ENCODE results near the gene PTPN20. TPM values are rescaled to one million over a fixed set of nuclear protein-coding genes. Genes with fewer than 3 reads are reported as not detected.

The PTPN20 gene
- total RNA-seq, 3 donors from 2014 or later (not counting 1 experiment from before 2014, with no cell fraction given) = 0.78 to 1.6 TPM; not detected in 1

DNA sequence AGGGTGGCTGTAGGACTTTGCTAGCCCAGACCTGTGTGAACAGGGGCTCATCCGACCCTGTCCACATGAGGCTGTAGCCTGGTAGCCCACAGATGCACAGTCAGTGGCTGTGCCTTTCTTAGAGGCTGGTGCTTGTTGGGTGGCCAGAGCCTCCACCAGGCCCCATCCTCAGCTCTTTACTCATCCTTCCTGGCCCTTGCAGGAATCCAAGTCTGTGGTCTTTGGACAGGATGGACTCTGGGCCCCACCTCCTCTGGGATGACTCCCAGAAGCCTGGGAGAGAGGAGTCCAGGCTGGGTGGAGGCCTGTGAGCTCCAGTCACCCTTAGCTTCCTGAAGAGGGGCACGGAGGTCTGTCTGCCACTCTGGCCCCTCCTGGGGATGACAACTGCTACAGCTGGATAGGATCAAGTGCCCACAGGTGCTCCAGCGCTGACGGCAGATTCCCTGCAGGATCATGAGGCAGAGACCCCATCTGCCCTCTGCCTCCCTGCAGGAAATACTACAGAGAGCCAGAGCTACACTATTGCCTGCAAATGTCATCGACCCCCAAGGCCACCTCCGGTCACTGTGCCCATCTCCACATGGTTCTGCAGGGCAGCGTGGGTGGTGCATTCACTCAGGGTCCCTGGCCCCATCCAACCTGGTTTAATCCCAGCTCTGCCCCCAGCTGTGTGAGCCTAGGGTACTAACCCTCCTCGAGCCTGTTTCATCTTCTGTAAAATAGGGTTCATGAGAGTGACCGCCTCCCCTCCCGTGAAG, 114.5 kb downstream of the PTPN20 start:
- H3K9me3 Mint-ChIP-seq = peaks cover 0 to 6% of the 10 kb centered on the region in 2 donors
- H3K27ac Mint-ChIP-seq = no peak overlapping the region
- Histone ChIP-seq H3K27me3 (ENCODE audit: control insufficient read depth, insufficient read depth, low read length) (no peaks in the 10 kb centered on the region), H3K4me1 (ENCODE audit: control insufficient read depth, insufficient read depth, low read length) (no peaks in the 10 kb centered on the region), H3K9me3 (ENCODE audit: control insufficient read depth, insufficient read depth, low read length) (no peaks in the 10 kb centered on the region), H3K27ac (ENCODE audit: low read length) (no peak overlapping the region), H3K4me3 (ENCODE audit: low read length) (no peak overlapping the region), H3K36me3 (ENCODE audit: control insufficient read depth, insufficient read depth, low read length) (no peaks in the 10 kb centered on the region)
- ATAC-seq = no peak
- peaks cover 0 to 9% of the 10 kb centered on the region in 2 donors for H3K4me1 Mint-ChIP-seq
- DNase-seq = no peak
- TF ChIP-seq, protein P1, sequence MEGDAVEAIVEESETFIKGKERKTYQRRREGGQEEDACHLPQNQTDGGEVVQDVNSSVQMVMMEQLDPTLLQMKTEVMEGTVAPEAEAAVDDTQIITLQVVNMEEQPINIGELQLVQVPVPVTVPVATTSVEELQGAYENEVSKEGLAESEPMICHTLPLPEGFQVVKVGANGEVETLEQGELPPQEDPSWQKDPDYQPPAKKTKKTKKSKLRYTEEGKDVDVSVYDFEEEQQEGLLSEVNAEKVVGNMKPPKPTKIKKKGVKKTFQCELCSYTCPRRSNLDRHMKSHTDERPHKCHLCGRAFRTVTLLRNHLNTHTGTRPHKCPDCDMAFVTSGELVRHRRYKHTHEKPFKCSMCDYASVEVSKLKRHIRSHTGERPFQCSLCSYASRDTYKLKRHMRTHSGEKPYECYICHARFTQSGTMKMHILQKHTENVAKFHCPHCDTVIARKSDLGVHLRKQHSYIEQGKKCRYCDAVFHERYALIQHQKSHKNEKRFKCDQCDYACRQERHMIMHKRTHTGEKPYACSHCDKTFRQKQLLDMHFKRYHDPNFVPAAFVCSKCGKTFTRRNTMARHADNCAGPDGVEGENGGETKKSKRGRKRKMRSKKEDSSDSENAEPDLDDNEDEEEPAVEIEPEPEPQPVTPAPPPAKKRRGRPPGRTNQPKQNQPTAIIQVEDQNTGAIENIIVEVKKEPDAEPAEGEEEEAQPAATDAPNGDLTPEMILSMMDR (IDR thresholded peaks at IDR 0.05) = no peak
- no peak overlapping the region for H3K4me3 Mint-ChIP-seq
- H3K36me3 Mint-ChIP-seq = no peaks in the 10 kb centered on the region
- WGBS (ENCODE audit: insufficient coverage) = 87% methylated on average over 10 of the region's 10 CpGs
- no peaks in the 10 kb centered on the region for H3K27me3 Mint-ChIP-seq (ENCODE audit: low read depth in 2 of 2)
- intact Hi-C loops (cut with micrococcal nuclease) = no loop called here

- H3K4me1 ChIP-seq (ENCODE audit: control insufficient read depth, insufficient read depth, low read length) = no peaks in the 10 kb centered on the region
- TF ChIP-seq, protein P1 (IDR thresholded peaks at IDR 0.05) = no peak
- no peaks in the 10 kb centered on the region for H3K36me3 Mint-ChIP-seq
- no peaks in the 10 kb centered on the region for H3K27me3 ChIP-seq (ENCODE audit: control insufficient read depth, insufficient read depth, low read length)
- 89% methylated on average over 11 of the region's 11 CpGs for WGBS (ENCODE audit: insufficient coverage)
- ATAC-seq (no peak), DNase-seq (no peak)
- intact Hi-C loops (cut with micrococcal nuclease) = no loop called here
- peaks cover 0 to 9% of the 10 kb centered on the region in 2 donors for H3K4me1 Mint-ChIP-seq
- H3K4me3 ChIP-seq (ENCODE audit: low read length) = no peak overlapping the region
- no peak overlapping the region for H3K27ac Mint-ChIP-seq
- no peaks in the 10 kb centered on the region for H3K9me3 ChIP-seq (ENCODE audit: control insufficient read depth, insufficient read depth, low read length)
- no peaks in the 10 kb centered on the region for H3K36me3 ChIP-seq (ENCODE audit: control insufficient read depth, insufficient read depth, low read length)
- H3K9me3 Mint-ChIP-seq = peaks cover 0 to 6% of the 10 kb centered on the region in 2 donors
- H3K27me3 Mint-ChIP-seq (ENCODE audit: low read depth in 2 of 2) = no peaks in the 10 kb centered on the region
- no peak overlapping the region for H3K4me3 Mint-ChIP-seq
- H3K27ac ChIP-seq (ENCODE audit: low read length) = no peak overlapping the region
Observed at GRCh38 chr10:47026301-47027107, 115.3 kb downstream of the PTPN20 start.

DNA sequence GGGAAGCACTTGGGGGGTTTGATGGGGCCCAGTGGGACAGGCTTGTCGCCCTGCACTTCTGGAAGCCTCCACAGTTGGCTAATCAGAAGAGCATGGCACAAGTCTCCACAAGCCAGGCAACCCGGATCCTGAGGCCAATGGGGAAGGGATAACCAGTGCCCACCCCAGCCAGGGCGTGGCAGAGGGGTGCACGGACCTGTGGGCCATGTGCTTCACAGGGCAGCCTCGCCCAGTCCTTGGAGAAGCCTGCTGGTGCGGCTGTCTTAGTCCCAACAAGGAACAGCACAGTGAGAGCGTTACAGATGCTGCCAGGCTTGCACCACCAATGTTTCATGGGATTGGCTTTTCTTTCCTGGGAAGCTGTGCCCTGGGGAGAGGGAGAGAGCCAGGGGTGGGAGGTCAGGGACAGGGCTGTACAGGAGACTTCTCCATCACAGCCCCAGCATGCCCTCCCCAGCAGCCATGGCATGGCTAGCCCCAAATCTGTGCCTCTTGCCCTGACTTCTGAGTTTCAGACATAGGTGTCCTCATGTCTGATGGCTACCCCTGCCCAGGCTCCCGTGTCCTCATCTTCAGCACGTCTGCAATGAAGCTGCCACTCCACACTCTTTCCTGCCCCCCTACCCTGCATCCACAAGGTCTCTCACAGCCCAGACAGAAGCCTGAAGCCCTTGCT, 116.0 kb downstream of the PTPN20 start:
- no peaks in the 10 kb centered on the region for H3K27me3 Mint-ChIP-seq (ENCODE audit: low read depth in 2 of 2)
- no peaks in the 10 kb centered on the region for H3K9me3 ChIP-seq (ENCODE audit: control insufficient read depth, insufficient read depth, low read length)
- no peak overlapping the region for H3K27ac ChIP-seq (ENCODE audit: low read length)
- intact Hi-C loops (cut with micrococcal nuclease) = no loop called here
- TF ChIP-seq, protein P1 (IDR thresholded peaks at IDR 0.05) = no peak
- 71% methylated on average over 9 of the region's 9 CpGs for WGBS (ENCODE audit: insufficient coverage)
- H3K4me3 ChIP-seq (ENCODE audit: low read length) = no peak overlapping the region
- no peak for ATAC-seq
- no peaks in the 10 kb centered on the region for H3K36me3 ChIP-seq (ENCODE audit: control insufficient read depth, insufficient read depth, low read length)
- H3K27me3 ChIP-seq (ENCODE audit: control insufficient read depth, insufficient read depth, low read length) = no peaks in the 10 kb centered on the region
- H3K4me1 Mint-ChIP-seq = peaks cover 0 to 9% of the 10 kb centered on the region in 2 donors
- peaks cover 0 to 6% of the 10 kb centered on the region in 2 donors for H3K9me3 Mint-ChIP-seq
- no peak for DNase-seq
- H3K36me3 Mint-ChIP-seq = no peaks in the 10 kb centered on the region
- H3K4me3 Mint-ChIP-seq = no peak overlapping the region
- H3K4me1 ChIP-seq (ENCODE audit: control insufficient read depth, insufficient read depth, low read length) = no peaks in the 10 kb centered on the region
- no peak overlapping the region for H3K27ac Mint-ChIP-seq
